ENCODE data around the gene SLC4A5.

- TF ChIP-seq CTCF (IDR thresholded peaks at IDR 0.05): no peak
- TF ChIP-seq POLR2AphosphoS5 (IDR thresholded peaks at IDR 0.05): no peak
- TF ChIP-seq POLR2A (IDR thresholded peaks at IDR 0.05): no peak
- no peak for TF ChIP-seq EP300 (IDR thresholded peaks at IDR 0.05)
Measured at GRCh38 chr2:74367789-74368188, 24.6 kb upstream of the SLC4A5 start.
